ENCODE data around the gene ZNF133.

The ZNF133 gene

DNA sequence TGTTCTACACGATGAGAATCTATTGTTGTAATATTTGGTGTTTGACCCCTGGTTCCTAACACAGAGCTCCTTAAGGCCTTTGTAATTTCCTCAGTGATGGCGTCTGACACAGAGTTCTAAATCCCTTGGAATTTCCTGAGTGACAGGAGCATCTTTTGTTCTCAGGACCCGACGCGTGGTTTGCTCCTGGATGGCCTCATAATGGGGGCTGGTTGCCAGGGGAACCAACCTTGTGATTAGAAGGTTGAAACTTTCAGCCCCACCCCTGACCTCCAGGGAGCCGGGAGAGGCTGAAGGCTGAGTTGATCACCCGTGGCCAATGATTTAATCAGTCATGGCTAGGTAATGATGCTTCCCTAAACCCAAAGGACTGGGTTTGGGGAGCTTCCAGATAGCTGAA lies 20.5 kb upstream of the ZNF133 start:
- ATAC-seq, result no peak
- no peak for TF ChIP-seq ZNF565 (CRISPR knock-in tag; conservative IDR thresholded peaks at IDR 0.05; ENCODE audit: low read depth)
- TF ChIP-seq, protein P1, sequence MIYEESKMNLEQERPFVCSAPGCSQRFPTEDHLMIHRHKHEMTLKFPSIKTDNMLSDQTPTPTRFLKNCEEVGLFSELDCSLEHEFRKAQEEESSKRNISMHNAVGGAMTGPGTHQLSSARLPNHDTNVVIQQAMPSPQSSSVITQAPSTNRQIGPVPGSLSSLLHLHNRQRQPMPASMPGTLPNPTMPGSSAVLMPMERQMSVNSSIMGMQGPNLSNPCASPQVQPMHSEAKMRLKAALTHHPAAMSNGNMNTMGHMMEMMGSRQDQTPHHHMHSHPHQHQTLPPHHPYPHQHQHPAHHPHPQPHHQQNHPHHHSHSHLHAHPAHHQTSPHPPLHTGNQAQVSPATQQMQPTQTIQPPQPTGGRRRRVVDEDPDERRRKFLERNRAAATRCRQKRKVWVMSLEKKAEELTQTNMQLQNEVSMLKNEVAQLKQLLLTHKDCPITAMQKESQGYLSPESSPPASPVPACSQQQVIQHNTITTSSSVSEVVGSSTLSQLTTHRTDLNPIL (CRISPR knock-in tag; IDR thresholded peaks at IDR 0.05; ENCODE audit: low read depth), result no peak
- TF ChIP-seq, protein P2, sequence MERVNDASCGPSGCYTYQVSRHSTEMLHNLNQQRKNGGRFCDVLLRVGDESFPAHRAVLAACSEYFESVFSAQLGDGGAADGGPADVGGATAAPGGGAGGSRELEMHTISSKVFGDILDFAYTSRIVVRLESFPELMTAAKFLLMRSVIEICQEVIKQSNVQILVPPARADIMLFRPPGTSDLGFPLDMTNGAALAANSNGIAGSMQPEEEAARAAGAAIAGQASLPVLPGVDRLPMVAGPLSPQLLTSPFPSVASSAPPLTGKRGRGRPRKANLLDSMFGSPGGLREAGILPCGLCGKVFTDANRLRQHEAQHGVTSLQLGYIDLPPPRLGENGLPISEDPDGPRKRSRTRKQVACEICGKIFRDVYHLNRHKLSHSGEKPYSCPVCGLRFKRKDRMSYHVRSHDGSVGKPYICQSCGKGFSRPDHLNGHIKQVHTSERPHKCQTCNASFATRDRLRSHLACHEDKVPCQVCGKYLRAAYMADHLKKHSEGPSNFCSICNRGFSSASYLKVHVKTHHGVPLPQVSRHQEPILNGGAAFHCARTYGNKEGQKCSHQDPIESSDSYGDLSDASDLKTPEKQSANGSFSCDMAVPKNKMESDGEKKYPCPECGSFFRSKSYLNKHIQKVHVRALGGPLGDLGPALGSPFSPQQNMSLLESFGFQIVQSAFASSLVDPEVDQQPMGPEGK (CRISPR knock-in tag; IDR thresholded peaks at IDR 0.05; ENCODE audit: borderline replicate concordance), result no peak
- TF ChIP-seq ZNF8 (CRISPR knock-in tag; IDR thresholded peaks at IDR 0.05), result no peak
- TF ChIP-seq CSDC2 (CRISPR knock-in tag; IDR thresholded peaks at IDR 0.05), result no peak
- no peak for TF ChIP-seq TCF4 (CRISPR knock-in tag; IDR thresholded peaks at IDR 0.05; ENCODE audit: borderline replicate concordance)
- TF ChIP-seq, protein P3, sequence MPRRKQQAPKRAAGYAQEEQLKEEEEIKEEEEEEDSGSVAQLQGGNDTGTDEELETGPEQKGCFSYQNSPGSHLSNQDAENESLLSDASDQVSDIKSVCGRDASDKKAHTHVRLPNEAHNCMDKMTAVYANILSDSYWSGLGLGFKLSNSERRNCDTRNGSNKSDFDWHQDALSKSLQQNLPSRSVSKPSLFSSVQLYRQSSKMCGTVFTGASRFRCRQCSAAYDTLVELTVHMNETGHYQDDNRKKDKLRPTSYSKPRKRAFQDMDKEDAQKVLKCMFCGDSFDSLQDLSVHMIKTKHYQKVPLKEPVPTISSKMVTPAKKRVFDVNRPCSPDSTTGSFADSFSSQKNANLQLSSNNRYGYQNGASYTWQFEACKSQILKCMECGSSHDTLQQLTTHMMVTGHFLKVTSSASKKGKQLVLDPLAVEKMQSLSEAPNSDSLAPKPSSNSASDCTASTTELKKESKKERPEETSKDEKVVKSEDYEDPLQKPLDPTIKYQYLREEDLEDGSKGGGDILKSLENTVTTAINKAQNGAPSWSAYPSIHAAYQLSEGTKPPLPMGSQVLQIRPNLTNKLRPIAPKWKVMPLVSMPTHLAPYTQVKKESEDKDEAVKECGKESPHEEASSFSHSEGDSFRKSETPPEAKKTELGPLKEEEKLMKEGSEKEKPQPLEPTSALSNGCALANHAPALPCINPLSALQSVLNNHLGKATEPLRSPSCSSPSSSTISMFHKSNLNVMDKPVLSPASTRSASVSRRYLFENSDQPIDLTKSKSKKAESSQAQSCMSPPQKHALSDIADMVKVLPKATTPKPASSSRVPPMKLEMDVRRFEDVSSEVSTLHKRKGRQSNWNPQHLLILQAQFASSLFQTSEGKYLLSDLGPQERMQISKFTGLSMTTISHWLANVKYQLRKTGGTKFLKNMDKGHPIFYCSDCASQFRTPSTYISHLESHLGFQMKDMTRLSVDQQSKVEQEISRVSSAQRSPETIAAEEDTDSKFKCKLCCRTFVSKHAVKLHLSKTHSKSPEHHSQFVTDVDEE (CRISPR knock-in tag; IDR thresholded peaks at IDR 0.05), result no peak
- TF ChIP-seq GLIS3 (CRISPR knock-in tag; IDR thresholded peaks at IDR 0.05), result no peak
- no peak for TF ChIP-seq ZFP3 (CRISPR knock-in tag; IDR thresholded peaks at IDR 0.05)
- TF ChIP-seq SNAI2 (CRISPR knock-in tag; IDR thresholded peaks at IDR 0.05), result no peak
- no peak for TF ChIP-seq BACH2 (CRISPR knock-in tag; IDR thresholded peaks at IDR 0.05; ENCODE audit: borderline replicate concordance)

DNA sequence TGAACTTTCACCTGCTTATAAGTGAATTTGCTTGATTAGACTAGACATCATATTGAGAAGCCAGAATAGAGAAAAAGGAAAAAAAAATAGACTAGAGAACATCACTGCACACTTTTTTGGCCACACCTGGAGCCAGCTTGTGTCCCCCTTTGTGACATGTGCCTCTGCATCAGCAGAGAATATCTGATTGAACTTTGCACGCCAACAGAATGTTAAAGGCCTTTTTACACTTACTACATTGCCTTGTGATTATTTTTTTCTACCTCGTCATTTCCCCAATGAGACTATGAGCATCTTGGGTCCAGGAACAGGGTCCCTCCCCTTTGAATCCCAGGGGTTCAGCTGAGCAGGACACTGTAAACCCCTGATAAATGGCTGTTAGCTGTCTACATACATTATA lies 17.2 kb upstream of the ZNF133 start:
- ATAC-seq, result no peak
- TF ChIP-seq ARNTL (CRISPR knock-in tag; IDR thresholded peaks at IDR 0.05; ENCODE audit: borderline replicate concordance, low read depth) (no peak), ESRRG (CRISPR knock-in tag; IDR thresholded peaks at IDR 0.05) (no peak), ZNF565 (CRISPR knock-in tag; conservative IDR thresholded peaks at IDR 0.05; ENCODE audit: low read depth) (no peak)

DNA sequence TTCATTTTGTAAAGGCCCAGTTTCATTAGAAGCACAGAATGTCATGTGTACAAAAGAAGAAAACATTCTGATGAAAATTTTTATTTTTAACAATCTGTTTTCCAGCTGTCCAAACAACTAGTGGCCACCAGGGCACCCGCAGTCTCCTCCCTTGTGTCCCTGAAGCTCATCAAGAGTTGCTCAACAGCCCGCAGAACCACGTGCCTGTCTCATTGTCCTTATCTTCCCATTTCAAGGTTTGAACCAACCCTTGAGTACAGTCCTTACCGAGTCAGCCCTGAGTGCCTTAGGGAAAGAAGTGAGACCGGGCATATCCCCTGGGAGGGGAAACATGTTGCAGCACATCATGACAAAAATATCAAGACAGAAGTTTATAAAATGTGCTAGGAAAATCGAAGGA lies 15.9 kb upstream of the ZNF133 start:
- ATAC-seq, result no peak
- TF ChIP-seq, protein P4, sequence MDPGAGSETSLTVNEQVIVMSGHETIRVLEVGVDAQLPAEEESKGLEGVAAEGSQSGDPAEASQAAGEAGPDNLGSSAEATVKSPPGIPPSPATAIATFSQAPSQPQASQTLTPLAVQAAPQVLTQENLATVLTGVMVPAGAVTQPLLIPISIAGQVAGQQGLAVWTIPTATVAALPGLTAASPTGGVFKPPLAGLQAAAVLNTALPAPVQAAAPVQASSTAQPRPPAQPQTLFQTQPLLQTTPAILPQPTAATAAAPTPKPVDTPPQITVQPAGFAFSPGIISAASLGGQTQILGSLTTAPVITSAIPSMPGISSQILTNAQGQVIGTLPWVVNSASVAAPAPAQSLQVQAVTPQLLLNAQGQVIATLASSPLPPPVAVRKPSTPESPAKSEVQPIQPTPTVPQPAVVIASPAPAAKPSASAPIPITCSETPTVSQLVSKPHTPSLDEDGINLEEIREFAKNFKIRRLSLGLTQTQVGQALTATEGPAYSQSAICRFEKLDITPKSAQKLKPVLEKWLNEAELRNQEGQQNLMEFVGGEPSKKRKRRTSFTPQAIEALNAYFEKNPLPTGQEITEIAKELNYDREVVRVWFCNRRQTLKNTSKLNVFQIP (CRISPR knock-in tag; IDR thresholded peaks at IDR 0.05; ENCODE audit: borderline replicate concordance, low read depth), result no peak
- TF ChIP-seq TOX (CRISPR knock-in tag; IDR thresholded peaks at IDR 0.05; ENCODE audit: borderline replicate concordance) (no peak), SNAI2 (CRISPR knock-in tag; IDR thresholded peaks at IDR 0.05) (no peak), ZNF565 (CRISPR knock-in tag; conservative IDR thresholded peaks at IDR 0.05; ENCODE audit: low read depth) (no peak), RARB (CRISPR knock-in tag; IDR thresholded peaks at IDR 0.05) (no peak), ZC3H10 (CRISPR knock-in tag; IDR thresholded peaks at IDR 0.05) (no peak), GLIS3 (CRISPR knock-in tag; IDR thresholded peaks at IDR 0.05) (no peak), ZNF70 (CRISPR knock-in tag; IDR thresholded peaks at IDR 0.05) (no peak), CSDC2 (CRISPR knock-in tag; IDR thresholded peaks at IDR 0.05) (no peak), ARNTL (CRISPR knock-in tag; IDR thresholded peaks at IDR 0.05; ENCODE audit: borderline replicate concordance, low read depth) (no peak), ZNF8 (CRISPR knock-in tag; IDR thresholded peaks at IDR 0.05) (no peak), BACH2 (CRISPR knock-in tag; IDR thresholded peaks at IDR 0.05; ENCODE audit: borderline replicate concordance) (no peak), OSR1 (CRISPR knock-in tag; IDR thresholded peaks at IDR 0.05) (no peak), TCF4 (CRISPR knock-in tag; IDR thresholded peaks at IDR 0.05; ENCODE audit: borderline replicate concordance) (no peak), ESRRG (CRISPR knock-in tag; IDR thresholded peaks at IDR 0.05) (no peak), ISL1 (CRISPR knock-in tag; IDR thresholded peaks at IDR 0.05) (no peak)
- TF ChIP-seq, protein P5, sequence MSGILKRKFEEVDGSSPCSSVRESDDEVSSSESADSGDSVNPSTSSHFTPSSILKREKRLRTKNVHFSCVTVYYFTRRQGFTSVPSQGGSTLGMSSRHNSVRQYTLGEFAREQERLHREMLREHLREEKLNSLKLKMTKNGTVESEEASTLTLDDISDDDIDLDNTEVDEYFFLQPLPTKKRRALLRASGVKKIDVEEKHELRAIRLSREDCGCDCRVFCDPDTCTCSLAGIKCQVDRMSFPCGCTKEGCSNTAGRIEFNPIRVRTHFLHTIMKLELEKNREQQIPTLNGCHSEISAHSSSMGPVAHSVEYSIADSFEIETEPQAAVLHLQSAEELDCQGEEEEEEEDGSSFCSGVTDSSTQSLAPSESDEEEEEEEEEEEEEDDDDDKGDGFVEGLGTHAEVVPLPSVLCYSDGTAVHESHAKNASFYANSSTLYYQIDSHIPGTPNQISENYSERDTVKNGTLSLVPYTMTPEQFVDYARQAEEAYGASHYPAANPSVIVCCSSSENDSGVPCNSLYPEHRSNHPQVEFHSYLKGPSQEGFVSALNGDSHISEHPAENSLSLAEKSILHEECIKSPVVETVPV (CRISPR knock-in tag; IDR thresholded peaks at IDR 0.05), result no peak
